Skin epidermis (tissue), 12 donors: ENCODE results near the gene CSGALNACT2.

ENCODE experiments used
- H3K27ac ChIP-seq, 21 experiments: fragments of 200-600 bp; sonication (generic) in 11 of 21; one replicate each; pipeline ENCODE4 v1.5.0; 2020; ENCODE audit warnings: mild to moderate bottlenecking in 3 of 21, inconsistent platforms in 2 of 21, moderate library complexity in 2 of 21
- H3K4me3 ChIP-seq, 7 experiments: fragments of 200-600 bp; sonication (generic) in 2 of 7; one replicate each; pipeline ENCODE4 v1.5.0; 2020; ENCODE audit warnings: inconsistent platforms in 2 of 7, mild to moderate bottlenecking in 2 of 7, moderate library complexity in 1 of 7

Gene CSGALNACT2

GRCh38 chr10:43220657-43221418, 82.6 kb downstream of the CSGALNACT2 start:
- H3K27ac ChIP-seq: no peak overlapping the region
- H3K4me3 ChIP-seq: no peak overlapping the region

DNA sequence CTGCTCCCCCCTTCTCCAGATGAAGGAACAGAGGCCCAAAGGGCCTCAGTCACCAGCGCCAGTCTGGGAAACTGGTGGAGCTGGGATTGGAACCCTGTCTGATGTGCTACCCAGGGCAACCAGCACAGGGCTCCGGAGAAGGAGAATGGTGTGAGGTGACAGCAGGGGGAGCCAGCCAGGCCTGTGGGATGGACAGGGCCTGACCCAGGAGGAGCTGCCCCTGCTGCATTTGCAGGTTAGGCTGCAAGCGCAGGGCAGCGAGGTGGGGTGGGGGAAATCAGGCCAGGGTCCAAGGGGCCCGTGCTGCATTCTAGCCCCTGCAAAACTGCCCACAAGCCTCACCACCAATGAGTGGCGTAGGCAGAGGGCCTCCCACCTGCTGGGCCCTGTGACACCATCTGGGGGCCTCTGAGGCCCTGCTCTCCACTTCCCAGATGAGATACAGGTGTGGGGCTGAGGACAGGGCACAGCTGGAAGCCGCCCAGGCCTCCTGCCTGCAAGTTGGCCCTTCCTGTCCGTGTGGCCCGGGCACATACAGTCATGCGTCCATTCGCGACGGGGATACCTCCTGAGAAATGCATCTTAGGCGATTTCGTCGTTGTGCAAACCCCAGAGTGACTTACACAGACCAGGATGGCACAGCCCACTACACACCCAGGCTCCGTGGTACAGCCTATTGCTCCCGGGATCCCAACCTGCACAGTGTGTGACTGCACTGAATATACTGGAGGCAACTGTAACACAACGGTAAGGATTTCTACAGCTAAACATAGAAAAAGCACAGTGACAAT, 83.4 kb downstream of the CSGALNACT2 start:
- Histone ChIP-seq H3K4me3 (no peak overlapping the region), H3K27ac (no peak overlapping the region)

- Histone ChIP-seq H3K4me3 (no peak overlapping the region), H3K27ac (no peak overlapping the region)
Measured at GRCh38 chr10:43222210-43222720, 84.0 kb downstream of the CSGALNACT2 start.

GRCh38 chr10:43223056-43223455, 84.8 kb downstream of the CSGALNACT2 start:
- H3K4me3 ChIP-seq: no peak overlapping the region
- no peak overlapping the region for H3K27ac ChIP-seq

- H3K27ac ChIP-seq: no peak overlapping the region
- no peak overlapping the region for H3K4me3 ChIP-seq
Measured at GRCh38 chr10:43224321-43224720, 86.1 kb downstream of the CSGALNACT2 start.

DNA sequence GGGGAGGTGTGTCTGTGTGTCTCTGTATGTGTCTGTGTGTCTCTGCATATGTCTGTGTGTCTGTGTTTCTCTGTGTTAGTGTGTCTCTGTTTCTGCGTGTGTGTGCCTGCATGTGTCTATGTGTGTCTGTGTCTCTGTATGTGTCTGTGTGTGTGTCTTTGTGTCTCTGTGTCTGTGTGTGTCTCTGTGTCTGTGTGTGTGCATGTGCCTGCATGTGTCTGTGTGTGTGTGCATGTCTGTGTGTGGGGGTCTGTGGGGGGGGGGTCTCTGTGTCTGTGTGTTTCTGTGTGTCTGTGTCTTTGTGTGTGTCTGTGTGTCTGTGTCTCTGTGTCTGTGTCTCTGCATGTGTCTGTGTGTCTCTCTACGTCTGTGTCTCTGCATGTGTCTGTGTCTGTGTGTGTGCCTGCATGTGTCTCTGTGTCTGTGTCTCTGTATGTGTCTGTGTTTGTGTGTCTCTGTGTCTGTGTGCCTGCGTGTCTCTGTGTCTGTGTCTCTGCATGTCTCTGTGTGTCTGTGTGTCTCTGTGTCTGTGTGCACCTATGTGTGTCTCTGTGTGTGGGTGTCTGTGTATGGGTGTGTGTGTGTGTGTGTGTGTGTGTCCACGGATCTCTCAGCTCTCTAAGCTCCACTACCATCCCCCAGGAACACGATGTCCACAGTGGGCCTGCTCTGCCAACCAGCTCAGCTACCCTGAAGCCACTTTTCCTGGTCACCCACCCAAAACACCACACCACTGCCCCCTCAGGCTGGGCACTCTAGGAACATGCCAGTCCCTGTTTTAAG, 87.0 kb downstream of the CSGALNACT2 start:
- Histone ChIP-seq H3K4me3 (no peak overlapping the region), H3K27ac (peak overlapping the region in 1 of 21 experiments; percentile 29)

DNA sequence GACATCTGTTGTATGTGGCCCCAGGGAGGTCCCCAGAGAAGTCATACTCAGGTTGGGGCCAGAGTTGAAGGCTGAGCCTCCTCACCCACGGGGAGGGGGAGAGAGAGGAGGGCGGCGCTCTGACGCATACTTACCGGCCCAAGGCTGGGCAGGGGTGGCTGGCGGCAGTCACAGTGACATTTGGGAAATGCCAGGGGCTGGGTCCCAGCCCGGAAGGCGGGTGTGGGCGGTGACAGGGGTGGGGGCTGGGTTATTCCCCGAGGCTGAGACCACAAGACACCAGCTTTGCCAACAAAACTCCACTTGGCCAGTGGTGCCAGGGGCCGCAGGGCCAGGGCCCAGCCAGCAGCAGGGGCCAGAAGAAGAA, 87.5 kb downstream of the CSGALNACT2 start:
- Histone ChIP-seq H3K4me3 (no peak overlapping the region), H3K27ac (peak overlapping the region in 1 of 21 experiments; percentile 29)

DNA sequence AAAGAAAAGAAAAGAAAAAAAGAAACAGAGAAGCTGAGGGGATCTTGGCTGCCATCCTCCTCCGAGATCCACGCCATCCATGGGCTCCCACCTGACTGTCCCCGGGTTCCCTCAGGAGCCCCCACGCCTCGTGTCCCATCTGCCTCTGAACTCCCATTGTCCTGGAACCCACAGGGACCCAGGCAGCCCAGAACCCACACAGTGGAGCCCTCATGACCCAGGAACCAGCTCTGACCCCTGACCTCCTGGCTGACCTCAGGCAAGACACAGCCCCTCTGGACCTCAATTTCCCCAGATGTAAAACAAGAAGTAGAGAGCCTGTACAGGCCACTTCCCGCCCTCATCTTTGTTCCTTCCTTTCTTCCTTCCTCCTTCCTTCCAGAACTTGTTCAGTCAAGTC, 88.2 kb downstream of the CSGALNACT2 start:
- Histone ChIP-seq H3K27ac (peak overlapping the region in 1 of 21 experiments; percentile 29), H3K4me3 (no peak overlapping the region)

DNA sequence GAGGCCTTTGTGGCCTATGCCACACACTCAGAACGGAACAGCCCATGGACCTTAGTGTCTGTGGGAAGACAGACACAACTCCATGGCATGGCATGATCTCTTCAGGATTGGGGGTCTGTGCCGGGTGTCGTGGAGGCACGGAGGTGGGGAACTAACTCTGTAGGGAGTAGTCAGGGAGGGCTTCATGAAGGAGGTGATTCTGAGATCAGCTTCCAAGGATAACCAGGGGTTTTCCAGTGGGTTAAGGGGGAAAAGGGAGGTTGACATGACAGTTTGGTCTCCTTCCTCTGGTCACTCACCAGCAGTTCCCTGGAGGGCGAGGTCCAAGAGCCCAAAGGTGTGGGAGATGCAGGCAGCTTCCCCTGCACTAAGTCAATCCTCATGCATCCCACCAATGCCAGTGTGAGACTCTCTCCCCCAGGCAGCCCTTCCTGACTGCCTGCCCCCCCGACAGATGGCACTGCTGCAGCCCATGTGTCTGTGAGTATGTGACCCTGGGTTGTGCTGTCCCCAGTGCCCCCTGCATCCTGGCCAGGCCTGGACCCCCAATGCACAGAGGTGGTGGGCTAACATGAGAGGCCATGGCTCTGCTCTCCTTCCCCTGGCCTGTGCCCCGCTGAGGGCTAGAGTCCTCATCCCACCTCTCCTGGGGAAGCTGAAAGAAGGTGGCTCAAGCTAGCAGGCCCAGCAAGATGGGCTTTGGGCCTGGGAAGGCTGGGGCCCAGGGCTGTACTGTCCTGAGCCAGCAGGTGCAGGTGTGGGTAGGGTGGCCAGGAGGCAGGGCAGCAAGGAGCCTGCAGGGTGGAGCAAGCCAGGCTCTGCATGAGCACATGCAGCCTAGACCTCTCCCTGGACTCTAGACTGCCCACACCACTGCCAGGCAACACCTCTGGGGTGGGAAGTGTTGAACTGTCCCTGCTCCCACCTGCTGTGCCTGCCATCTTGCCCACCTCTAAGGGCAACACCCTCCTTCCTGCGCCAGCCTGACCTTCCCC, 88.9 kb downstream of the CSGALNACT2 start:
- Histone ChIP-seq H3K27ac (peak overlapping the region in 3 of 21 experiments; percentile 33 to 77 (median 71)), H3K4me3 (no peak overlapping the region)

GRCh38 chr10:43227911-43228782, 89.9 kb downstream of the CSGALNACT2 start:
- Histone ChIP-seq H3K27ac (peak overlapping the region in 5 of 21 experiments; percentile 33 to 77 (median 50)), H3K4me3 (peak overlapping the region in 1 of 7 experiments; percentile 40)

GRCh38 chr10:43228783-43229207, 90.5 kb downstream of the CSGALNACT2 start:
- peak overlapping the region; percentile 31 to 50 (median 39) for H3K4me3 ChIP-seq
- peak overlapping the region in 9 of 21 experiments; percentile 2 to 77 (median 62) for H3K27ac ChIP-seq

DNA sequence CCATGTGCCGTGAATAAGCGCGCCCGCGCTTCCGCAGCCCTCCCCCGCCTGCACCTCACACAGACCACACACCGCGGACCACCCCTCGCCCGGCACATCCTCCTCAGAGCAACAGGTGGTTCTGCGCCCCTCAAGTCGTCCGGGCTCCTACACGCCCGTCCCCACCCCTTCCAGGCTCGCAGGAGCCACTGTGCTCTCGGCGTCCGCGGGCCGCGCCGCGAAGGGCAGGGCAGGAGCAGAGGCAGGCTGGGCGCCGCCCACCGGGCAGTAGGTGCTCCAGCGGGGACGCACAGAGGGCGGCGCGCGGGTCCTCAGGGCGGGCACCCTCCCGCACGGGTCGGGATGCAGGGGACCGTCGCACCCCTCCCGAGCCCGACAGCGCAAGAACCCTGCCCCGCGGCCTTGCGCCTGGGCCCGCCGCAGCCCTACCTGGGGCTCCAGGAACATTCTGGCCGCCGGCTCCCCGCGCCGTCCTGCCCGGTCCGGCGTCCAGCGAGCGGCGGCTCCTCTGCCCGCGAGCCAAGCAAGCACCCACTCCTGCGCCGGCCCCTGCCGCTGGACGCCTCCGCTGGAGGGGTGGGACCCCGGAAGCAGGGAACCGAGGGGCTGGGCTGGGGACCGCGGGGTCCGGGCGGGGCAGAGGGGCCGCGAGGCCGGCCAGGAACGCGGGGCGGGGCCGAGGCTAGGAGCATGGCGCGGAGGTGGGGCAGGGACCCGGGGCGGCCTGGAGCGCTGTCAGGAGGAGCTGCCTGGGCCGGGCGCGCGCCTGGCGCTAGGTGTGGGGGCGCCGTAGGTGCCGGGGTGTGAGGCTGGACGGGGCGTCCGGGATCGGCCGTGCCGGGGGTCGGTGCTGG, 91.2 kb downstream of the CSGALNACT2 start:
- H3K4me3 ChIP-seq: peak overlapping the region; percentile 31 to 50 (median 39)
- H3K27ac ChIP-seq: peak overlapping the region in 13 of 21 experiments; percentile 1 to 77 (median 47)

- Histone ChIP-seq H3K27ac (peak overlapping the region in 8 of 21 experiments; percentile 11 to 77 (median 54)), H3K4me3 (peak overlapping the region in 5 of 7 experiments; percentile 34 to 50 (median 40))
Measured at GRCh38 chr10:43230101-43230908, 92.1 kb downstream of the CSGALNACT2 start.

GRCh38 chr10:43230909-43231522, 92.8 kb downstream of the CSGALNACT2 start:
- H3K27ac ChIP-seq: peak overlapping the region in 7 of 21 experiments; percentile 19 to 77 (median 48)
- no peak overlapping the region for H3K4me3 ChIP-seq

- Histone ChIP-seq H3K4me3 (no peak overlapping the region), H3K27ac (peak overlapping the region in 6 of 21 experiments; percentile 43 to 77 (median 56))
Measured at GRCh38 chr10:43231523-43232078, 93.4 kb downstream of the CSGALNACT2 start.
